ENCODE data around the gene STX10. TPM values are rescaled to one million over a fixed set of nuclear protein-coding genes. Genes with fewer than 3 reads are reported as not detected.
"Not testable (repeated sequence)": the region's sequence is repeated elsewhere in the genome, so short reads cannot be mapped to it uniquely, and the experiment has no call there.

STX10 gene
- total RNA-seq, 4 donors from 2014 or later: 58.6 to 145 (median 86.6) TPM

DNA sequence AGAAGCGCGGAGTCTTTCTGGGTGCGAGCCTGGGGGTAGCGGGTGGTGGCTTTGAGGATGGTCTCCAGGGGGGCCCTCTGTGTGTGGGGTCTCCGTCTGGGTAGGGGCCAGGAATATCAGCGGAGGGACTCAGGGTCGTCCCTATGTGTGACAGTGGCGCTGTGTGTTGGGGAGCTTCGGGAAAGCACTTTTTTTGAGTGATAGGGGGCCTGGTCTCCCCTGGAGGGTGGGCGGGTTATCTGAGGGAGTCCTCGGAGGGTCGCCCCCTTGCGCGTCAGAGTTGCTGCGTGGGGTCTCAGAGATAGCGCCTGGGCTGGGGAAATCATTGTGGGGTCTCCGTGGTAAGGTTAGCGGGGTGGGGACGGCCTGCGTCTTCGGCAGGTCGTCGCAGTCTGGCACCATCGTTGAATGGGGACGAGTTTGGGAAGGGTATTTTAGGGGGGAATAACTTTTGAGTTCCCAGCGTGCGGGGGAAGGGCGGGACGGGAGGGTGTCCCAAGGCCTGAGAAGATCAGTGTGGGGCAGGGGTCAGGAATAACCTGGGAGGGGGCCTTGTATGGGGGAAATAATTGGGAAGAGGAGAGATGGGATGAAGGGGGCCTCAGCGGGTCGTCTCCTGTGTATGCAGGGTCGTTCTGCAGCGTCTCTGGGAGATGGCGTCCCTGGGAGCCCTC, 893 bp upstream of the STX10 start:
- H3K27me3 ChIP-seq: no peaks in the 10 kb centered on the region
- H3K9me3 ChIP-seq: no peaks in the 10 kb centered on the region
- peak overlapping the region; percentile 98 to 100 (median 98) for H3K27ac ChIP-seq
- TF ChIP-seq EP300 (IDR thresholded peaks at IDR 0.05): no peak
- TF ChIP-seq, protein P1, sequence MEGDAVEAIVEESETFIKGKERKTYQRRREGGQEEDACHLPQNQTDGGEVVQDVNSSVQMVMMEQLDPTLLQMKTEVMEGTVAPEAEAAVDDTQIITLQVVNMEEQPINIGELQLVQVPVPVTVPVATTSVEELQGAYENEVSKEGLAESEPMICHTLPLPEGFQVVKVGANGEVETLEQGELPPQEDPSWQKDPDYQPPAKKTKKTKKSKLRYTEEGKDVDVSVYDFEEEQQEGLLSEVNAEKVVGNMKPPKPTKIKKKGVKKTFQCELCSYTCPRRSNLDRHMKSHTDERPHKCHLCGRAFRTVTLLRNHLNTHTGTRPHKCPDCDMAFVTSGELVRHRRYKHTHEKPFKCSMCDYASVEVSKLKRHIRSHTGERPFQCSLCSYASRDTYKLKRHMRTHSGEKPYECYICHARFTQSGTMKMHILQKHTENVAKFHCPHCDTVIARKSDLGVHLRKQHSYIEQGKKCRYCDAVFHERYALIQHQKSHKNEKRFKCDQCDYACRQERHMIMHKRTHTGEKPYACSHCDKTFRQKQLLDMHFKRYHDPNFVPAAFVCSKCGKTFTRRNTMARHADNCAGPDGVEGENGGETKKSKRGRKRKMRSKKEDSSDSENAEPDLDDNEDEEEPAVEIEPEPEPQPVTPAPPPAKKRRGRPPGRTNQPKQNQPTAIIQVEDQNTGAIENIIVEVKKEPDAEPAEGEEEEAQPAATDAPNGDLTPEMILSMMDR (IDR thresholded peaks at IDR 0.05): no peak
- no peak for TF ChIP-seq POLR2A (IDR thresholded peaks at IDR 0.05)
- peak overlapping the region; percentile 66 to 87 (median 84) for H3K4me3 ChIP-seq
- peak in 1 of 2 donors; percentile 19 for DNase-seq (ENCODE audit: low spot score in 2 of 2)
- peaks cover 3 to 67% (median 20%) of the 10 kb centered on the region in 4 donors for H3K4me1 ChIP-seq
- H3K36me3 ChIP-seq: peaks cover 0 to 11% (median 0%) of the 10 kb centered on the region in 3 donors
- 1% methylated on average over 29 to 33 of the region's 34 CpGs for WGBS, 2 donors

DNA sequence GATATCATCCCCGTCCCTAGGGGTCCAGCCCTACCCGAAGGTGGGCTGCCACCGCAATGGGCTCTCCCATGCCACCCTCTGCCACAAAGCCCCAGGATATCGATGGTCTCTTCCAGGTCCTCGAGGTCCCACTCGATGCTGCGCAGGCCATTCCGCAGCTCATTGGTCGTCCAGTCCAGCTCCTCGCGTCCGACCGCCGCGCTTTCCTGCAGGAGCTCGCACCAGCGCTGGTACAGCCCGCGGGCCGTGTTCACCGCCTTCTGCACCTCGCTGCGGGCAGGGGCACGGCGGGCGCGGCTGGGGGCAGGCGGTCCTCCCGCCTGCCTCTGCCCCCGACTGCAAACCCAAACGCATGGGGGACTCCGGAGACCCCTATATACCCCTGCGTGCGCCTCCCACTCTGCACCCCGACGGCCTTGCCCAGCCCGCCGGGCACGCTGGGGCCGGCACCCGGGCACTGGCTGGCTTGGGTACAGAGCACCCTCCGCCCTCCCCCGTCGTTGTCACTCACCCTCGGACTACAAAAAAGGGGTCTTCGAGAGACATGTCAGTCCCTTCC, 468 bp downstream of the STX10 start:
- WGBS, 2 donors: 1 to 2% methylated on average over 19 to 24 of the region's 46 CpGs
- Histone ChIP-seq H3K27me3 (no peaks in the 10 kb centered on the region), H3K4me3 (peak overlapping the region; percentile 66 to 87 (median 84)), H3K36me3 (peaks cover 0 to 22% (median 0%) of the 10 kb centered on the region in 3 donors), H3K9me3 (no peaks in the 10 kb centered on the region), H3K27ac (peak overlapping the region; percentile 98 to 100 (median 98)), H3K4me1 (peaks cover 0 to 54% (median 8%) of the 10 kb centered on the region in 4 donors)
- no peak for DNase-seq (ENCODE audit: low spot score in 2 of 2)
- no peak for TF ChIP-seq EP300 (IDR thresholded peaks at IDR 0.05)

DNA sequence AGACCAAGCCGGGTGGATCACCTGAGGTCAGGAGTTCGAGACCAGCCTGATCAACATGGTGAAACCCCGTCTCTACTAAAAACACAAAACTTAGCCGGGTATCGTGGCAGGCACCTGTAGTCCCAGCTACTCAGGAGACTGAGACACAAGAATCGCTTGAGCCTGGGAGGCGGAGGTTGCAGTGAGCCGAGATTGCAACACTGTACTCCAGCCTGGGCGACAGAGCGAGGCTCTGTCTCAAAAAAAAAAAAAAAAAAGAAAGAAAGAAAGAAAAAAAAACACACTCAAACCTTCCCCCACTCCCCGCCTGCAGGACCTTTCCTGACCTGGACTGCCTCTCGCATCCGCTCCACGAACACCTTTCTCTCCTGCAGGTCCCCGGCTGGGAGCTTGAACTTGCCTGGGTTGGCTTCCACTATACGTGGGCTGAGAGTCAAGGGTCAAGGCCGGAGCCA, 975 bp downstream of the STX10 start:
- H3K9me3 ChIP-seq; H3K27me3 ChIP-seq; DNase-seq (ENCODE audit: low spot score in 2 of 2): not testable (repeated sequence)
- peaks cover 0 to 28% (median 0%) of the 10 kb centered on the region in 3 donors for H3K36me3 ChIP-seq
- H3K4me1 ChIP-seq: peaks cover 0 to 51% (median 8%) of the 10 kb centered on the region in 4 donors
- H3K4me3 ChIP-seq: peak overlapping the region; percentile 66 to 87 (median 84)
- 31 to 38% methylated on average over 16 to 17 of the region's 17 CpGs for WGBS, 2 donors
- H3K27ac ChIP-seq: peak overlapping the region in 3 of 4 donors; percentile 98 to 100 (median 99)

DNA sequence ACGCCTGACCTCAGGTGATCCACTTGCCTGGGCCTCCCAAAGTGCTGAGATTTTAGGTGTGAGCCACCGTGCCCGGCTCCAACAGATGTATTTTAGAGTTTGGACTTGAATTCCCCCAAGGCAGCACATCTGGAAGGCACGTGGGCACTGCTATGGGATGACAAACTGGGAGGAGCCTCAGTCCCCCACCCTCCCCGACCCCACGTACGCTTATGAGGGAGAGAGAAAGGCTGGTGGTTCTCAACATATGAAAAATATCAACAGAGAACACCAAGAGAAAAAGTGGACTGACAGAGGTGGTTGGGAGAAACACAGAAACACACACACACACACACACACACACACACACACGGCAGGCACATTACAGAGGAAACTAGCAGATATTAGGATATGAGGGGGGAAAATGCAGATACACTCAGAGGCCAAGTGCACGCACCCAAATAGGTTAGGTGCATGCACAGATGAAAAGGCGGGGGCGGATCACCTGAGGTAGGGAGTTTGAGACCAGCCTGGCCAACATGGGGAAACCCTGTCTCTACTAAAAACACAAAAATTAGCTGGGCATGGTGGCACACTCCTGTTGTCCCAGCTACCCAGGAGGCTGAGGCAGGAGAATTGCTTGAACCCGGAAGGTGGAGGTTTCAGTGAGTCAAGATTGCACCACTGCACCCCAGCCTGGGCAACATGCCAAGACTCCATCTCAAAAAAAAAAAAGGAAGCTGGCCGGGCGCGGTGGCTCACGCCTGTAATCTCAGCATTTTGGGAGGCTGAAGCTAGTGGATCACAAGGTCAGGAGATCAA, 3.2 kb downstream of the STX10 start:
- Histone ChIP-seq H3K4me1 (peaks cover 0 to 36% (median 8%) of the 10 kb centered on the region in 4 donors), H3K9me3 (no peaks in the 10 kb centered on the region), H3K36me3 (peaks cover 0 to 46% (median 0%) of the 10 kb centered on the region in 3 donors), H3K4me3 (no peak overlapping the region), H3K27me3 (no peaks in the 10 kb centered on the region), H3K27ac (no peak overlapping the region)
- DNase-seq (ENCODE audit: low spot score in 2 of 2): peak in 1 of 2 donors; percentile 35
- 60 to 70% methylated on average over 16 of the region's 16 CpGs for WGBS, 2 donors
- TF ChIP-seq POLR2A (IDR thresholded peaks at IDR 0.05) (no peak), EP300 (IDR thresholded peaks at IDR 0.05) (no peak)
- TF ChIP-seq, protein P1 (IDR thresholded peaks at IDR 0.05): no peak

DNA sequence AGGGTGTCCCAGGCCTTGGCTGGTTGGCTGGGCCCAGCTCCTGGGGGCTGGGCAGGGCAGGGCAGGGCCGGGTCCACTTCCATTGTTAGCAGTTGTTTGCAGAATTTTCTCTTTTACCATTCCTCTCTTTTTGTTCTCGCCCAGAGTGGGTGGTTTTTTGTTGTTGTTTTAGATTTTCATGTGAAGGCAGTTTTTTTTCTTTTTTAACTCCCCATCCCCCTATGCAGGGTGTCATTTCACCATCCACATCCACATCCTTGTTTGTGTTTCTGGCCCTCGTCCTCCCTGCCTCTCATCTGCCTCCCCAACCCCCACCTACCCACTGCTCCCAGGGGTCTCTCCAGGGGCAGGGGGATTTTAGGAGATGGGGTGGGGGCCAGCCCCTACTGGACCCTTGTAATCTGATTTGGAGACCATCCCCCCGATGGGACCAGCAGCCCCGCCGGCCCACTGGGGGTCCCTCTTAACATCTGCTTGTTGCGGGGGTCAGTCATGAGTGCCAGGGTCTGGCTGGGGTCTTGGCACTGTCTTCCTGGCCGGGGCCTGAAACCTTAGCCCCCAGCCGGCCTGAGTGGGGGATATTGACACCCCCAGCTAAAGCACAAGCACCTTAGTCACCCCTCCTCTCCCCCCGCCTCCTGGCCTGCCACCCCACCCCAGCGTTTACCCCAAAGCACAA, 10.4 kb downstream of the STX10 start:
- WGBS, 2 donors: 66 to 70% methylated on average over 9 to 10 of the region's 11 CpGs
- Histone ChIP-seq H3K4me1 (peaks cover 0 to 11% (median 0%) of the 10 kb centered on the region in 4 donors), H3K27ac (no peak overlapping the region), H3K27me3 (no peaks in the 10 kb centered on the region), H3K9me3 (no peaks in the 10 kb centered on the region), H3K4me3 (no peak overlapping the region), H3K36me3 (peaks cover 0 to 84% (median 5%) of the 10 kb centered on the region in 3 donors)
- TF ChIP-seq, protein P1 (IDR thresholded peaks at IDR 0.05): no peak
- TF ChIP-seq POLR2A (IDR thresholded peaks at IDR 0.05) (no peak), EP300 (IDR thresholded peaks at IDR 0.05) (no peak)
- no peak for DNase-seq (ENCODE audit: low spot score in 2 of 2)

Data from tibial nerve (tissue), 4 donors.